GM23338 (cell line): ENCODE data around the gene FGF22. TPM values are rescaled to one million over a fixed set of nuclear protein-coding genes. Genes with fewer than 3 reads are reported as not detected.

Experiments
- ATAC-seq: fragments of 200-7000 bp; cut with Tn5 transposase; 3 replicates; pipeline ENCODE4 v1.9.1; 2020
- DNase-seq: peaks from one replicate; pipeline ENCODE4 v3.0.0-alpha.2; 2015; ENCODE audit warnings: low spot score
- H2AFZ ChIP-seq: fragments of 200-600 bp; sonication (generic); 2 replicates; pipeline ENCODE4 v1.8.0; 2016; ENCODE audit warnings: antibody characterized with exemption, mild to moderate bottlenecking, moderate library complexity
- H3F3A ChIP-seq: fragments of 200-600 bp; sonication (generic); replicated peaks from 2 replicates; pipeline ENCODE4 v1.8.0; 2017; ENCODE audit warnings: antibody characterized with exemption, mixed run types, low read depth
- H3K27ac ChIP-seq: fragments of 200-600 bp; sonication (generic); 2 replicates; pipeline ENCODE4 v1.6.1; 2016; ENCODE audit warnings: low read depth
- H3K27me3 ChIP-seq: fragments of 200-600 bp; sonication (generic); 2 replicates; pipeline ENCODE4 v1.8.0; 2016; ENCODE audit warnings: mild to moderate bottlenecking, mixed run types, moderate library complexity; ENCODE audit not compliant: insufficient read depth
- H3K36me3 ChIP-seq: fragments of 200-600 bp; sonication (generic); 2 replicates; pipeline ENCODE4 v1.8.0; 2016; ENCODE audit warnings: mild to moderate bottlenecking; ENCODE audit not compliant: insufficient read depth
- H3K4me1 ChIP-seq: fragments of 200-600 bp; sonication (generic); 2 replicates; pipeline ENCODE4 v1.8.0; 2016; ENCODE audit warnings: mild to moderate bottlenecking, moderate library complexity; ENCODE audit not compliant: insufficient read depth
- H3K4me2 ChIP-seq: fragments of 200-600 bp; sonication (generic); 2 replicates; pipeline ENCODE4 v1.7.1; 2017; ENCODE audit warnings: mixed run types
- H3K4me3 ChIP-seq: fragments of 200-600 bp; sonication (generic); 2 replicates; pipeline ENCODE4 v1.6.1; 2016; ENCODE audit warnings: mixed run types
- H3K79me2 ChIP-seq: fragments of 200-600 bp; sonication (generic); replicated peaks from 2 replicates; pipeline ENCODE4 v1.8.0; 2017; ENCODE audit warnings: mild to moderate bottlenecking; ENCODE audit not compliant: insufficient read depth
- H3K9me2 ChIP-seq: fragments of 200-600 bp; sonication (generic); 2 replicates; pipeline ENCODE4 v1.8.0; 2017; ENCODE audit not compliant: insufficient read depth
- H4K20me1 ChIP-seq: fragments of 200-600 bp; sonication (generic); replicated peaks from 2 replicates; pipeline ENCODE4 v1.8.0; 2017; ENCODE audit warnings: mild to moderate bottlenecking; ENCODE audit not compliant: insufficient read depth
- H3K27ac Mint-ChIP-seq: 2 replicates; pipeline ENCODE4 v1.8.0; 2020; ENCODE audit warnings: inconsistent platforms, mild to moderate bottlenecking, moderate library complexity, mixed read lengths
- H3K27me3 Mint-ChIP-seq: 3 replicates; pipeline ENCODE4 v1.8.0; 2022; ENCODE audit warnings: low read depth, mild to moderate bottlenecking, moderate library complexity, mixed read lengths, inconsistent platforms; ENCODE audit not compliant: insufficient read depth, poor library complexity
- H3K36me3 Mint-ChIP-seq: 3 replicates; pipeline ENCODE4 v1.8.0; 2021; ENCODE audit warnings: low read depth, mild to moderate bottlenecking, inconsistent platforms, moderate library complexity, mixed read lengths
- H3K4me1 Mint-ChIP-seq: 3 replicates; pipeline ENCODE4 v1.8.0; 2020; ENCODE audit warnings: mild to moderate bottlenecking, inconsistent platforms, mixed read lengths
- H3K4me3 Mint-ChIP-seq: 3 replicates; pipeline ENCODE4 v1.8.0; 2021; ENCODE audit warnings: moderate library complexity, mild to moderate bottlenecking, inconsistent platforms, mixed read lengths
- H3K9me3 Mint-ChIP-seq: 3 replicates; pipeline ENCODE4 v1.8.0; 2020; ENCODE audit warnings: moderate library complexity, mild to moderate bottlenecking, inconsistent platforms, mixed read lengths
- CREB1 ChIP-seq: fragments of 250-450 bp; sonication (Bioruptor Pico); IDR thresholded peaks from 2 replicates; pipeline ENCODE4 v1.5.0; 2020; ENCODE audit warnings: low read depth, mild to moderate bottlenecking, moderate library complexity
- EZH2 ChIP-seq: fragments of 200-600 bp; sonication (generic); IDR thresholded peaks from one replicate; pipeline ENCODE4 v1.8.0; 2017; ENCODE audit warnings: antibody characterized with exemption, mild to moderate bottlenecking, low read depth; ENCODE audit not compliant: unreplicated experiment
- EZH2phosphoT487 ChIP-seq: fragments of 200-600 bp; sonication (generic); IDR thresholded peaks from one replicate; pipeline ENCODE4 v1.8.1; 2018; ENCODE audit warnings: antibody characterized with exemption; ENCODE audit not compliant: unreplicated experiment
- JUNB ChIP-seq: IDR thresholded peaks from one replicate; pipeline ENCODE4 v1.6.1; 2016; ENCODE audit warnings: antibody characterized with exemption; ENCODE audit not compliant: unreplicated experiment
- NANOG ChIP-seq: IDR thresholded peaks from 2 replicates; pipeline ENCODE4 v1.6.1; 2016; ENCODE audit warnings: antibody characterized with exemption, borderline replicate concordance
- POLR2AphosphoS5 ChIP-seq: IDR thresholded peaks from 2 replicates; pipeline ENCODE4 v1.6.1; 2016; ENCODE audit warnings: antibody characterized with exemption, low read depth
- STAT1 ChIP-seq: IDR thresholded peaks from one replicate; pipeline ENCODE4 v1.6.1; 2016; ENCODE audit warnings: antibody characterized with exemption; ENCODE audit not compliant: unreplicated experiment
- ZNF114 ChIP-seq: fragments of 250-450 bp; sonication (Bioruptor Pico); IDR thresholded peaks from 2 replicates; pipeline ENCODE4 v1.5.0; 2020; ENCODE audit warnings: mild to moderate bottlenecking, moderate library complexity
- ZNF331 ChIP-seq: fragments of 250-450 bp; sonication (Bioruptor Pico); IDR thresholded peaks from 2 replicates; pipeline ENCODE4 v1.5.0; 2020; ENCODE audit warnings: low read depth, mild to moderate bottlenecking, moderate library complexity
- polyA plus RNA-seq: library from polyadenylated mRNA; unstranded; fragments of >200 nt; fragmentation: Nextera tagmentation; extraction: Ambion mirVana; gene quantifications from 2 replicates; pipeline ENCODE4 v1.2.1, GENCODE V29; 2016
- total RNA-seq: library from RNA; depleted of rRNA; stranded (reverse); fragments of >200 nt; shearing (Covaris generic); gene quantifications from 2 replicates; pipeline ENCODE4 v1.2.3, GENCODE V29; 2014
- TF ChIP-seq, protein P1 (sequence below): fragments of 250-450 bp; sonication (Bioruptor Pico); IDR thresholded peaks from 2 replicates; pipeline ENCODE4 v1.5.0; 2020; ENCODE audit warnings: mild to moderate bottlenecking, moderate library complexity
- TF ChIP-seq, protein P2 (sequence below): IDR thresholded peaks from 2 replicates; pipeline ENCODE4 v1.6.1; 2016; ENCODE audit warnings: antibody characterized with exemption
- TF ChIP-seq, protein P3 (sequence below): IDR thresholded peaks from one replicate; pipeline ENCODE4 v1.6.1; 2018; ENCODE audit warnings: antibody characterized with exemption; ENCODE audit not compliant: unreplicated experiment
- TF ChIP-seq, protein P4 (sequence below), 2 experiments: fragments of 200-600 bp in 1 of 2; sonication (generic) in 1 of 2; conservative IDR thresholded peaks; 2 replicates each; pipeline versions ENCODE4 v1.5.1 to v1.6.1; 2016 to 2017; ENCODE audit warnings: antibody characterized with exemption in 2 of 2, low read depth in 2 of 2, mild to moderate bottlenecking in 2 of 2, moderate library complexity in 1 of 2

Gene FGF22
- total and polyA plus RNA-seq, 2 experiments from 2014 or later = 1.0 to 2.8 TPM

DNA sequence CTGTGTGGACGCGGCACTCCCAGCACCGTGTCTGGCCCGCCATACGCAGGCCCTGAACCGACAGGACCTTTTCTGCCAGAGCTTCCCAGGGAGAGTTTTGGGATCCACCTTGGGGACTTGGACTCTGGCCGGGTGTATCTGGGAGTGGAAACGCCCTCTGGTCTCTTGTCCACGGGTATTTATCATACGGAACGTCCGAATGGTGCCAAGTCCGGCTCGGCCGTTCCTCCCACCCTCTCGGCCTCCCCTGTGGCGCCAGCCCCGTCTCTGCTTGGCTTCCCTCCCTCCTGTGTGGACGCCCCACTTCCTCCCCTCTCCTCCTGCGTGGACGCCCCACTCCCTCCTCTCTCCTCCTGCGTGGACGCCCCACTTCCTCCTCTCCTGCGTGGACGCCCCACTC, 37.9 kb upstream of the FGF22 start:
- Histone ChIP-seq H4K20me1 (no peaks in the 10 kb centered on the region), H3K36me3 (no peaks in the 10 kb centered on the region), H3F3A (no peaks in the 10 kb centered on the region), H3K27me3 (no peaks in the 10 kb centered on the region), H3K79me2 (no peaks in the 10 kb centered on the region), H3K9me2 (no peaks in the 10 kb centered on the region), H3K4me1 (no peaks in the 10 kb centered on the region), H2AFZ (no peak overlapping the region), H3K4me3 (no peak overlapping the region), H3K4me2 (no peak overlapping the region), H3K27ac (no peak overlapping the region)
- Mint-ChIP-seq H3K27ac (no peak overlapping the region), H3K9me3 (peaks cover 44% of the 10 kb centered on the region), H3K36me3 (peaks cover 16% of the 10 kb centered on the region), H3K4me3 (no peak overlapping the region), H3K27me3 (peaks cover 2% of the 10 kb centered on the region), H3K4me1 (no peaks in the 10 kb centered on the region)
- TF ChIP-seq CREB1 (CRISPR knock-in tag) (no peak), ZNF114 (CRISPR knock-in tag) (no peak), STAT1 (no peak), JUNB (no peak), EZH2phosphoT487 (no peak), ZNF331 (CRISPR knock-in tag) (no peak), EZH2 (no peak), POLR2AphosphoS5 (no peak), NANOG (no peak)
- TF ChIP-seq, protein P1, sequence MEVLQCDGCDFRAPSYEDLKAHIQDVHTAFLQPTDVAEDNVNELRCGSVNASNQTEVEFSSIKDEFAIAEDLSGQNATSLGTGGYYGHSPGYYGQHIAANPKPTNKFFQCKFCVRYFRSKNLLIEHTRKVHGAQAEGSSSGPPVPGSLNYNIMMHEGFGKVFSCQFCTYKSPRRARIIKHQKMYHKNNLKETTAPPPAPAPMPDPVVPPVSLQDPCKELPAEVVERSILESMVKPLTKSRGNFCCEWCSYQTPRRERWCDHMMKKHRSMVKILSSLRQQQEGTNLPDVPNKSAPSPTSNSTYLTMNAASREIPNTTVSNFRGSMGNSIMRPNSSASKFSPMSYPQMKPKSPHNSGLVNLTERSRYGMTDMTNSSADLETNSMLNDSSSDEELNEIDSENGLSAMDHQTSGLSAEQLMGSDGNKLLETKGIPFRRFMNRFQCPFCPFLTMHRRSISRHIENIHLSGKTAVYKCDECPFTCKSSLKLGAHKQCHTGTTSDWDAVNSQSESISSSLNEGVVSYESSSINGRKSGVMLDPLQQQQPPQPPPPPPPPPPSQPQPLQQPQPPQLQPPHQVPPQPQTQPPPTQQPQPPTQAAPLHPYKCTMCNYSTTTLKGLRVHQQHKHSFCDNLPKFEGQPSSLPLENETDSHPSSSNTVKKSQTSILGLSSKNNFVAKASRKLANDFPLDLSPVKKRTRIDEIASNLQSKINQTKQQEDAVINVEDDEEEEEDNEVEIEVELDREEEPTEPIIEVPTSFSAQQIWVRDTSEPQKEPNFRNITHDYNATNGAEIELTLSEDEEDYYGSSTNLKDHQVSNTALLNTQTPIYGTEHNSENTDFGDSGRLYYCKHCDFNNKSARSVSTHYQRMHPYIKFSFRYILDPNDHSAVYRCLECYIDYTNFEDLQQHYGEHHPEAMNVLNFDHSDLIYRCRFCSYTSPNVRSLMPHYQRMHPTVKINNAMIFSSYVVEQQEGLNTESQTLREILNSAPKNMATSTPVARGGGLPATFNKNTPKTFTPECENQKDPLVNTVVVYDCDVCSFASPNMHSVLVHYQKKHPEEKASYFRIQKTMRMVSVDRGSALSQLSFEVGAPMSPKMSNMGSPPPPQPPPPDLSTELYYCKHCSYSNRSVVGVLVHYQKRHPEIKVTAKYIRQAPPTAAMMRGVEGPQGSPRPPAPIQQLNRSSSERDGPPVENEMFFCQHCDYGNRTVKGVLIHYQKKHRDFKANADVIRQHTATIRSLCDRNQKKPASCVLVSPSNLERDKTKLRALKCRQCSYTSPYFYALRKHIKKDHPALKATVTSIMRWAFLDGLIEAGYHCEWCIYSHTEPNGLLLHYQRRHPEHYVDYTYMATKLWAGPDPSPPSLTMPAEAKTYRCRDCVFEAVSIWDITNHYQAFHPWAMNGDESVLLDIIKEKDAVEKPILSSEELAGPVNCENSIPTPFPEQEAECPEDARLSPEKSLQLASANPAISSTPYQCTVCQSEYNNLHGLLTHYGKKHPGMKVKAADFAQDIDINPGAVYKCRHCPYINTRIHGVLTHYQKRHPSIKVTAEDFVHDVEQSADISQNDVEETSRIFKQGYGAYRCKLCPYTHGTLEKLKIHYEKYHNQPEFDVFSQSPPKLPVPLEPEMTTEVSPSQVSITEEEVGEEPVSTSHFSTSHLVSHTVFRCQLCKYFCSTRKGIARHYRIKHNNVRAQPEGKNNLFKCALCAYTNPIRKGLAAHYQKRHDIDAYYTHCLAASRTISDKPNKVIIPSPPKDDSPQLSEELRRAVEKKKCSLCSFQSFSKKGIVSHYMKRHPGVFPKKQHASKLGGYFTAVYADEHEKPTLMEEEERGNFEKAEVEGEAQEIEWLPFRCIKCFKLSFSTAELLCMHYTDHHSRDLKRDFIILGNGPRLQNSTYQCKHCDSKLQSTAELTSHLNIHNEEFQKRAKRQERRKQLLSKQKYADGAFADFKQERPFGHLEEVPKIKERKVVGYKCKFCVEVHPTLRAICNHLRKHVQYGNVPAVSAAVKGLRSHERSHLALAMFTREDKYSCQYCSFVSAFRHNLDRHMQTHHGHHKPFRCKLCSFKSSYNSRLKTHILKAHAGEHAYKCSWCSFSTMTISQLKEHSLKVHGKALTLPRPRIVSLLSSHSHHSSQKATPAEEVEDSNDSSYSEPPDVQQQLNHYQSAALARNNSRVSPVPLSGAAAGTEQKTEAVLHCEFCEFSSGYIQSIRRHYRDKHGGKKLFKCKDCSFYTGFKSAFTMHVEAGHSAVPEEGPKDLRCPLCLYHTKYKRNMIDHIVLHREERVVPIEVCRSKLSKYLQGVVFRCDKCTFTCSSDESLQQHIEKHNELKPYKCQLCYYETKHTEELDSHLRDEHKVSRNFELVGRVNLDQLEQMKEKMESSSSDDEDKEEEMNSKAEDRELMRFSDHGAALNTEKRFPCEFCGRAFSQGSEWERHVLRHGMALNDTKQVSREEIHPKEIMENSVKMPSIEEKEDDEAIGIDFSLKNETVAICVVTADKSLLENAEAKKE = no peak
- TF ChIP-seq, protein P2, sequence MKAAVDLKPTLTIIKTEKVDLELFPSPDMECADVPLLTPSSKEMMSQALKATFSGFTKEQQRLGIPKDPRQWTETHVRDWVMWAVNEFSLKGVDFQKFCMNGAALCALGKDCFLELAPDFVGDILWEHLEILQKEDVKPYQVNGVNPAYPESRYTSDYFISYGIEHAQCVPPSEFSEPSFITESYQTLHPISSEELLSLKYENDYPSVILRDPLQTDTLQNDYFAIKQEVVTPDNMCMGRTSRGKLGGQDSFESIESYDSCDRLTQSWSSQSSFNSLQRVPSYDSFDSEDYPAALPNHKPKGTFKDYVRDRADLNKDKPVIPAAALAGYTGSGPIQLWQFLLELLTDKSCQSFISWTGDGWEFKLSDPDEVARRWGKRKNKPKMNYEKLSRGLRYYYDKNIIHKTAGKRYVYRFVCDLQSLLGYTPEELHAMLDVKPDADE = no peak
- TF ChIP-seq, protein P3, sequence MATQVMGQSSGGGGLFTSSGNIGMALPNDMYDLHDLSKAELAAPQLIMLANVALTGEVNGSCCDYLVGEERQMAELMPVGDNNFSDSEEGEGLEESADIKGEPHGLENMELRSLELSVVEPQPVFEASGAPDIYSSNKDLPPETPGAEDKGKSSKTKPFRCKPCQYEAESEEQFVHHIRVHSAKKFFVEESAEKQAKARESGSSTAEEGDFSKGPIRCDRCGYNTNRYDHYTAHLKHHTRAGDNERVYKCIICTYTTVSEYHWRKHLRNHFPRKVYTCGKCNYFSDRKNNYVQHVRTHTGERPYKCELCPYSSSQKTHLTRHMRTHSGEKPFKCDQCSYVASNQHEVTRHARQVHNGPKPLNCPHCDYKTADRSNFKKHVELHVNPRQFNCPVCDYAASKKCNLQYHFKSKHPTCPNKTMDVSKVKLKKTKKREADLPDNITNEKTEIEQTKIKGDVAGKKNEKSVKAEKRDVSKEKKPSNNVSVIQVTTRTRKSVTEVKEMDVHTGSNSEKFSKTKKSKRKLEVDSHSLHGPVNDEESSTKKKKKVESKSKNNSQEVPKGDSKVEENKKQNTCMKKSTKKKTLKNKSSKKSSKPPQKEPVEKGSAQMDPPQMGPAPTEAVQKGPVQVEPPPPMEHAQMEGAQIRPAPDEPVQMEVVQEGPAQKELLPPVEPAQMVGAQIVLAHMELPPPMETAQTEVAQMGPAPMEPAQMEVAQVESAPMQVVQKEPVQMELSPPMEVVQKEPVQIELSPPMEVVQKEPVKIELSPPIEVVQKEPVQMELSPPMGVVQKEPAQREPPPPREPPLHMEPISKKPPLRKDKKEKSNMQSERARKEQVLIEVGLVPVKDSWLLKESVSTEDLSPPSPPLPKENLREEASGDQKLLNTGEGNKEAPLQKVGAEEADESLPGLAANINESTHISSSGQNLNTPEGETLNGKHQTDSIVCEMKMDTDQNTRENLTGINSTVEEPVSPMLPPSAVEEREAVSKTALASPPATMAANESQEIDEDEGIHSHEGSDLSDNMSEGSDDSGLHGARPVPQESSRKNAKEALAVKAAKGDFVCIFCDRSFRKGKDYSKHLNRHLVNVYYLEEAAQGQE = no peak
- TF ChIP-seq, protein P4, sequence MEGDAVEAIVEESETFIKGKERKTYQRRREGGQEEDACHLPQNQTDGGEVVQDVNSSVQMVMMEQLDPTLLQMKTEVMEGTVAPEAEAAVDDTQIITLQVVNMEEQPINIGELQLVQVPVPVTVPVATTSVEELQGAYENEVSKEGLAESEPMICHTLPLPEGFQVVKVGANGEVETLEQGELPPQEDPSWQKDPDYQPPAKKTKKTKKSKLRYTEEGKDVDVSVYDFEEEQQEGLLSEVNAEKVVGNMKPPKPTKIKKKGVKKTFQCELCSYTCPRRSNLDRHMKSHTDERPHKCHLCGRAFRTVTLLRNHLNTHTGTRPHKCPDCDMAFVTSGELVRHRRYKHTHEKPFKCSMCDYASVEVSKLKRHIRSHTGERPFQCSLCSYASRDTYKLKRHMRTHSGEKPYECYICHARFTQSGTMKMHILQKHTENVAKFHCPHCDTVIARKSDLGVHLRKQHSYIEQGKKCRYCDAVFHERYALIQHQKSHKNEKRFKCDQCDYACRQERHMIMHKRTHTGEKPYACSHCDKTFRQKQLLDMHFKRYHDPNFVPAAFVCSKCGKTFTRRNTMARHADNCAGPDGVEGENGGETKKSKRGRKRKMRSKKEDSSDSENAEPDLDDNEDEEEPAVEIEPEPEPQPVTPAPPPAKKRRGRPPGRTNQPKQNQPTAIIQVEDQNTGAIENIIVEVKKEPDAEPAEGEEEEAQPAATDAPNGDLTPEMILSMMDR (conservative IDR thresholded peaks at IDR 0.05; ENCODE audit: low read depth in 2 of 2) = no peak
- DNase-seq = no peak
- no peak for ATAC-seq
